Panc1 (cell line): ENCODE data around the gene SYCP2. TPM values are rescaled to one million over a fixed set of nuclear protein-coding genes. Genes with fewer than 3 reads are reported as not detected.
"Not testable (repeated sequence)": the region's sequence is repeated elsewhere in the genome, so short reads cannot be mapped to it uniquely, and the experiment has no call there.

Source experiments
- ATAC-seq: fragments of 200-7000 bp; cut with Tn5 transposase; 2 replicates; pipeline ENCODE4 v1.9.1; 2020; ENCODE audit warnings: mild to moderate bottlenecking, moderate library complexity
- BruUV-seq: library from RNA; stranded (reverse); fragments of 400-500 nt; replicated peaks from 2 replicates; lab custom pipeline; 2021; lab: Mats Ljungman, UMichigan
- CTCF ChIA-PET: fragments of 300-600 bp; sonication (Branson Sonifier 250); formaldehyde crosslinking; loops from one replicate; lab custom pipeline; 2022; ENCODE audit warnings: antibody characterized with exemption; lab: Charles Lee
- POLR2A ChIA-PET: fragments of 300-600 bp; sonication (Branson Sonifier 250); formaldehyde crosslinking; loops from one replicate; lab custom pipeline; 2022; ENCODE audit warnings: antibody characterized with exemption; lab: Charles Lee
- DNase-seq: peaks from one replicate; pipeline ENCODE4 v3.0.0-alpha.2; 2010; ENCODE audit warnings: low read depth, low spot score
- H3K27ac ChIP-seq: 2 replicates; pipeline ENCODE4 v1.5.1; 2011; ENCODE audit warnings: mild to moderate bottlenecking, low read length, inconsistent platforms
- H3K27me3 ChIP-seq: fragments of 200-500 bp; sonication (Bioruptor generic); 2 replicates; pipeline ENCODE4 v1.6.0; 2014; ENCODE audit warnings: low read length, inconsistent platforms; ENCODE audit not compliant: control insufficient read depth, insufficient read depth
- H3K36me3 ChIP-seq: fragments of 200-500 bp; sonication (Bioruptor generic); 2 replicates; pipeline ENCODE4 v1.5.1; 2014; ENCODE audit warnings: inconsistent platforms, mild to moderate bottlenecking, low read length, moderate library complexity; ENCODE audit not compliant: control insufficient read depth, insufficient read depth
- H3K4me1 ChIP-seq: 2 replicates; pipeline ENCODE4 v1.5.1; 2011; ENCODE audit warnings: inconsistent platforms, mild to moderate bottlenecking, low read length, moderate library complexity; ENCODE audit not compliant: control insufficient read depth, insufficient read depth
- H3K4me3 ChIP-seq, 2 experiments: 2 replicates each; pipeline ENCODE4 v1.5.1; 2011 to 2012; ENCODE audit warnings: low read depth in 2 of 2, low read length in 2 of 2, mild to moderate bottlenecking in 2 of 2, inconsistent platforms in 1 of 2, moderate library complexity in 1 of 2
- H3K9me3 ChIP-seq: fragments of 200-500 bp; sonication (Bioruptor generic); 2 replicates; pipeline ENCODE4 v1.5.1; 2014; ENCODE audit warnings: low read depth, mild to moderate bottlenecking, inconsistent platforms, low read length, moderate library complexity; ENCODE audit not compliant: control insufficient read depth, insufficient read depth
- POLR2AphosphoS5 ChIP-seq: IDR thresholded peaks from 2 replicates; pipeline ENCODE4 v1.6.1; 2012; ENCODE audit warnings: mild to moderate bottlenecking, low read depth, low read length, moderate library complexity
- SIN3A ChIP-seq: IDR thresholded peaks from 2 replicates; pipeline ENCODE4 v1.6.1; 2012; ENCODE audit warnings: low read depth, mild to moderate bottlenecking, low read length, moderate library complexity, borderline replicate concordance; ENCODE audit not compliant: insufficient read depth
- TCF7L2 ChIP-seq: IDR thresholded peaks from 2 replicates; pipeline ENCODE4 v1.6.1; 2011; ENCODE audit warnings: mild to moderate bottlenecking, low read depth, low read length, inconsistent platforms
- in situ Hi-C: cut with HindIII; loops from 2 replicates; pipeline ENCODE4 v1.10.0; 2016; ENCODE audit warnings: low sequenced_read_pairs, low pct_unique_long_range_greater_than_20kb
- intact Hi-C: fragments of 100-400 bp; cut with micrococcal nuclease; formaldehyde crosslinking; loops from one replicate; pipeline ENCODE4 v1.10.0; 2022; ENCODE audit not compliant: unreplicated experiment
- total RNA-seq: library from RNA; stranded (reverse); gene quantifications from one replicate; pipeline ENCODE4 v1.2.1, GENCODE V29; 2021; ENCODE audit not compliant: unreplicated experiment
- TF ChIP-seq, protein P1 (sequence below), 2 experiments: IDR thresholded peaks; 2 replicates each; pipeline ENCODE4 v1.6.1; 2011 to 2012; ENCODE audit warnings: low read depth in 2 of 2, control low read depth in 1 of 2, low read length in 1 of 2, mild to moderate bottlenecking in 1 of 2, moderate library complexity in 1 of 2; ENCODE audit not compliant: insufficient read depth in 1 of 2
- TF ChIP-seq, protein P2 (sequence below): fragments of 450-650 bp; IDR thresholded peaks from 2 replicates; pipeline ENCODE4 v1.5.1; 2017; ENCODE audit warnings: mild to moderate bottlenecking

SYCP2 gene
- total RNA-seq, 1 experiment from 2014 or later: 39.7 TPM

DNA sequence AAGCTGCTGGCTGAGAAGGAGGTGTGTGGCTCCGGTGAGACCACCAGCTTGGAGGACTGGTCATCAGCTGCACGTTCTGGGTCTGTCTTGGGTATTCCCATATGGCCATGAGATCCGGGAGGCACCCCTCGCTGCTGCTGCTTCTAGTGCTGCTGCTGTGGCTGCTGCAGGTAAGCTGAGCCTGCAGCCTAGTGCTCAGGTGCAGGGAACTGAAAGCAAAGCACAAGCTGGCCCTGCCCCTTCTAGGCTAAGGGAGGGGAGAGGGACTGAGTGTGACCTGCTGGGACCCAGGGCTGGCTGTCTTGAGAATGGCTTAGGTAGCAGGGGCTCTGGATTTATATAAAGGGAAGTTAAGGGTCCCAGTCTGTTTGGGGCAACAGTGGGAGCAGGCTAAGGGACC, 25.2 kb upstream of the SYCP2 start:
- POLR2A ChIA-PET: no interaction called here

DNA sequence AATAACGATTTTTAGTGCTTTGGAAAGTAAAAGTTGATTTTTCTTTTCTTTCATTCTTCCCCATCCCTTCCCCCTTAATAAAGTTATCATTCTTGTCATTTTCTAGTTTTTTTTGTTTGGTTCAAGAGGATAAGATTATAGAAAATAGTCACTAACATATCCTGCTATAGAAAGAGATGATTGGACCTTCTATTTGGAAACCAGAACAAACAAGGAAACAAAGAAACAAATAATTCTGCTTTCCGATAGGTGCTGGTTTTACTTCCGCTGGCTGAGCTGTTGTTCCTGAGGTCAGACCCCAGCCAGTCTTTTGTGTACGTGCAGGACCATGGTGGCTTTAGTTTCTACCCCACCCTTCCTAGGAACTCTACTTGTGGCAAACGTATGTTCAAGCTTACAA, 24.7 kb upstream of the SYCP2 start, which contains the start of gene CDH26:
CDH26 (plus strand) TSS at position 301 of the 400 bp plus-strand sequence. CDS start 304 bp downstream, outside the sequence.
- H3K27ac ChIP-seq: no peak within 1 kb of the TSS
- CTCF ChIA-PET: no interaction called here
- in situ Hi-C loops: no loop called here

More for the DNA sequence above, 25.2 kb upstream of the SYCP2 start:
- no peak overlapping the region for H3K27ac ChIP-seq
- no peaks in the 10 kb centered on the region for H3K36me3 ChIP-seq
- TF ChIP-seq POLR2AphosphoS5 (no peak), TCF7L2 (no peak), SIN3A (no peak)
- TF ChIP-seq, protein P1, sequence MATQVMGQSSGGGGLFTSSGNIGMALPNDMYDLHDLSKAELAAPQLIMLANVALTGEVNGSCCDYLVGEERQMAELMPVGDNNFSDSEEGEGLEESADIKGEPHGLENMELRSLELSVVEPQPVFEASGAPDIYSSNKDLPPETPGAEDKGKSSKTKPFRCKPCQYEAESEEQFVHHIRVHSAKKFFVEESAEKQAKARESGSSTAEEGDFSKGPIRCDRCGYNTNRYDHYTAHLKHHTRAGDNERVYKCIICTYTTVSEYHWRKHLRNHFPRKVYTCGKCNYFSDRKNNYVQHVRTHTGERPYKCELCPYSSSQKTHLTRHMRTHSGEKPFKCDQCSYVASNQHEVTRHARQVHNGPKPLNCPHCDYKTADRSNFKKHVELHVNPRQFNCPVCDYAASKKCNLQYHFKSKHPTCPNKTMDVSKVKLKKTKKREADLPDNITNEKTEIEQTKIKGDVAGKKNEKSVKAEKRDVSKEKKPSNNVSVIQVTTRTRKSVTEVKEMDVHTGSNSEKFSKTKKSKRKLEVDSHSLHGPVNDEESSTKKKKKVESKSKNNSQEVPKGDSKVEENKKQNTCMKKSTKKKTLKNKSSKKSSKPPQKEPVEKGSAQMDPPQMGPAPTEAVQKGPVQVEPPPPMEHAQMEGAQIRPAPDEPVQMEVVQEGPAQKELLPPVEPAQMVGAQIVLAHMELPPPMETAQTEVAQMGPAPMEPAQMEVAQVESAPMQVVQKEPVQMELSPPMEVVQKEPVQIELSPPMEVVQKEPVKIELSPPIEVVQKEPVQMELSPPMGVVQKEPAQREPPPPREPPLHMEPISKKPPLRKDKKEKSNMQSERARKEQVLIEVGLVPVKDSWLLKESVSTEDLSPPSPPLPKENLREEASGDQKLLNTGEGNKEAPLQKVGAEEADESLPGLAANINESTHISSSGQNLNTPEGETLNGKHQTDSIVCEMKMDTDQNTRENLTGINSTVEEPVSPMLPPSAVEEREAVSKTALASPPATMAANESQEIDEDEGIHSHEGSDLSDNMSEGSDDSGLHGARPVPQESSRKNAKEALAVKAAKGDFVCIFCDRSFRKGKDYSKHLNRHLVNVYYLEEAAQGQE (IDR thresholded peaks at IDR 0.05; ENCODE audit: insufficient read depth in 1 of 2, low read depth in 2 of 2, low read length in 1 of 2): no peak
- TF ChIP-seq, protein P2, sequence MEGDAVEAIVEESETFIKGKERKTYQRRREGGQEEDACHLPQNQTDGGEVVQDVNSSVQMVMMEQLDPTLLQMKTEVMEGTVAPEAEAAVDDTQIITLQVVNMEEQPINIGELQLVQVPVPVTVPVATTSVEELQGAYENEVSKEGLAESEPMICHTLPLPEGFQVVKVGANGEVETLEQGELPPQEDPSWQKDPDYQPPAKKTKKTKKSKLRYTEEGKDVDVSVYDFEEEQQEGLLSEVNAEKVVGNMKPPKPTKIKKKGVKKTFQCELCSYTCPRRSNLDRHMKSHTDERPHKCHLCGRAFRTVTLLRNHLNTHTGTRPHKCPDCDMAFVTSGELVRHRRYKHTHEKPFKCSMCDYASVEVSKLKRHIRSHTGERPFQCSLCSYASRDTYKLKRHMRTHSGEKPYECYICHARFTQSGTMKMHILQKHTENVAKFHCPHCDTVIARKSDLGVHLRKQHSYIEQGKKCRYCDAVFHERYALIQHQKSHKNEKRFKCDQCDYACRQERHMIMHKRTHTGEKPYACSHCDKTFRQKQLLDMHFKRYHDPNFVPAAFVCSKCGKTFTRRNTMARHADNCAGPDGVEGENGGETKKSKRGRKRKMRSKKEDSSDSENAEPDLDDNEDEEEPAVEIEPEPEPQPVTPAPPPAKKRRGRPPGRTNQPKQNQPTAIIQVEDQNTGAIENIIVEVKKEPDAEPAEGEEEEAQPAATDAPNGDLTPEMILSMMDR: no peak
- ATAC-seq (no peak), DNase-seq (no peak)
- BruUV-seq: no TSS peak
- in situ Hi-C loops: no loop called here
- intact Hi-C loops: no loop called here
- CTCF ChIA-PET: no interaction called here
- no peak overlapping the region for H3K4me3 ChIP-seq
- H3K9me3 ChIP-seq: no peaks in the 10 kb centered on the region
- H3K4me1 ChIP-seq: no peaks in the 10 kb centered on the region
- no peaks in the 10 kb centered on the region for H3K27me3 ChIP-seq

DNA sequence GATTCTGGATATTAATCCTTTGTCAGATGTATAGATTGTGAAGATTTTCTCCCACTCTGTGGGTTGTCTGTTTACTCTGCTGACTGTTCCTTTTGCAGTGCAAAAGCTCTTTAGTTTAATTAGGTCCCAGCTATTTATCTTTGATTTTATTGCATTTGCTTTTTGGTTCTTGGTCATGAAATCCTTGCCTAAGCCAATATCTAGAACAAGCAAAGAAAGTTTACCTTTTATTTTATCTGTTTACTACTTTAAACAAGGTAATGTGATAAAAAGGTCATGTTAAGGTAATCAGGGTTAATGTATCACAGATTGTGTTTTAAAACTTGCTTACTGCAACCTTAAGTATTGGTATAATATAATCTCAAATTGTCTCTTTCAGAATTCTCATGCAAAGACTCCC, 24.1 kb upstream of the SYCP2 start:
- DNase-seq, in situ Hi-C loops, ATAC-seq, H3K36me3 ChIP-seq, CTCF ChIA-PET, H3K4me1 ChIP-seq, BruUV-seq, intact Hi-C loops, H3K9me3 ChIP-seq, POLR2A ChIA-PET, H3K27me3 ChIP-seq, H3K27ac ChIP-seq, H3K4me3 ChIP-seq: not testable (repeated sequence)

More for the DNA sequence above, 24.7 kb upstream of the SYCP2 start, which contains the start of gene CDH26:
- TF ChIP-seq SIN3A (no peak), POLR2AphosphoS5 (no peak), TCF7L2 (no peak)
- TF ChIP-seq, protein P2: no peak
- TF ChIP-seq, protein P1 (IDR thresholded peaks at IDR 0.05; ENCODE audit: insufficient read depth in 1 of 2, low read depth in 2 of 2, low read length in 1 of 2): no peak
- intact Hi-C loops: no loop called here
- no peak for DNase-seq
- Histone ChIP-seq H3K4me1 (no peaks in the 10 kb centered on the region), H3K4me3 (no peak within 1 kb of the TSS), H3K36me3 (no peaks in the 10 kb centered on the region), H3K27me3 (no peaks in the 10 kb centered on the region), H3K9me3 (no peaks in the 10 kb centered on the region)
- POLR2A ChIA-PET: no interaction called here
- BruUV-seq: no TSS peak
- no peak for ATAC-seq
